Measurements from ENCODE around the gene ZNF213. TPM values are rescaled to one million over a fixed set of nuclear protein-coding genes. Genes with fewer than 3 reads are reported as not detected.

ZNF213 gene
- total RNA-seq, 1 donor from 2014 or later, result 10.6 TPM

GRCh38 chr16:3187798-3188674, 53.2 kb downstream of the ZNF213 start, which contains the start of gene OR1F1:
Gene OR1F1 (plus strand): TSS chr16:3188204.
- H3K9me3 Mint-ChIP-seq, result peaks cover 26% of the 10 kb centered on the region
- H3K4me1 Mint-ChIP-seq, result peaks cover 38% of the 10 kb centered on the region
- intact Hi-C loops (cut with micrococcal nuclease), result loop anchor here (1.0 kb wide), 1 partner anchor 36 kb away; no protein-coding TSS in a partner anchor
- peaks cover 58% of the 10 kb centered on the region for H3K27me3 Mint-ChIP-seq
- peak; percentile 87 for DNase-seq
- peaks cover 8% of the 10 kb centered on the region for H3K36me3 Mint-ChIP-seq (ENCODE audit: low read depth)
- peak within 1 kb of the TSS; percentile 79 for H3K27ac Mint-ChIP-seq
- H3K4me3 Mint-ChIP-seq, result peak within 1 kb of the TSS; percentile 70

GRCh38 chr16:3188675-3188924, 53.8 kb downstream of the ZNF213 start:
- Mint-ChIP-seq H3K27me3 (peaks cover 53% of the 10 kb centered on the region), H3K4me1 (peaks cover 34% of the 10 kb centered on the region), H3K9me3 (peaks cover 25% of the 10 kb centered on the region), H3K36me3 (ENCODE audit: low read depth) (peaks cover 8% of the 10 kb centered on the region), H3K4me3 (peak overlapping the region; percentile 66), H3K27ac (no peak overlapping the region)
- intact Hi-C loops (cut with micrococcal nuclease), result no loop called here
- DNase-seq, result no peak

GRCh38 chr16:3188925-3189825, 54.3 kb downstream of the ZNF213 start:
- intact Hi-C loops (cut with micrococcal nuclease), result no loop called here
- DNase-seq, result peak; percentile 78
- Mint-ChIP-seq H3K4me3 (peak overlapping the region; percentile 66), H3K36me3 (ENCODE audit: low read depth) (peaks cover 6% of the 10 kb centered on the region), H3K27me3 (peaks cover 47% of the 10 kb centered on the region), H3K27ac (peak overlapping the region; percentile 66), H3K4me1 (peaks cover 29% of the 10 kb centered on the region), H3K9me3 (peaks cover 24% of the 10 kb centered on the region)

- peaks cover 3% of the 10 kb centered on the region for H3K36me3 Mint-ChIP-seq (ENCODE audit: low read depth)
- H3K27ac Mint-ChIP-seq, result peak overlapping the region; percentile 72
- H3K27me3 Mint-ChIP-seq, result peaks cover 43% of the 10 kb centered on the region
- peak; percentile 60 for DNase-seq
- peaks cover 27% of the 10 kb centered on the region for H3K4me1 Mint-ChIP-seq
- intact Hi-C loops (cut with micrococcal nuclease), result loop anchor here (10.0 kb wide), 1 partner anchor 115 kb away; the partner anchor contains the start of genes TIGD7 and ZNF75A
- H3K4me3 Mint-ChIP-seq, result peak overlapping the region; percentile 66
- H3K9me3 Mint-ChIP-seq, result peaks cover 23% of the 10 kb centered on the region
These were observed 55.0 kb downstream of the ZNF213 start for GRCh38 chr16:3189869-3190268.

GRCh38 chr16:3190949-3191353, 56.1 kb downstream of the ZNF213 start:
- peaks cover 27% of the 10 kb centered on the region for H3K4me1 Mint-ChIP-seq
- peaks cover 3% of the 10 kb centered on the region for H3K36me3 Mint-ChIP-seq (ENCODE audit: low read depth)
- intact Hi-C loops (cut with micrococcal nuclease), result loop anchor here (10.0 kb wide), 1 partner anchor 114 kb away; the partner anchor contains the start of genes TIGD7 and ZNF75A
- DNase-seq, result peak; percentile 69
- H3K4me3 Mint-ChIP-seq, result peak overlapping the region; percentile 50
- H3K27me3 Mint-ChIP-seq, result peaks cover 42% of the 10 kb centered on the region
- H3K9me3 Mint-ChIP-seq, result peaks cover 23% of the 10 kb centered on the region
- H3K27ac Mint-ChIP-seq, result peak overlapping the region; percentile 39

Other genes with a start within 250 kb of the ZNF213 start
- 63.9 and 64.5 TPM in 2 replicates for gene FLYWCH1, start 223.1 kb upstream of the ZNF213 start, total RNA-seq
- 0.17 and 0.28 TPM in 2 replicates for gene KREMEN2, start 170.8 kb upstream of the ZNF213 start, total RNA-seq
- gene PAQR4, start 165.7 kb upstream of the ZNF213 start, total RNA-seq, result 41.0 and 43.3 TPM in 2 replicates
- 152 TPM in 2 replicates for gene PKMYT1, start 154.6 kb upstream of the ZNF213 start, total RNA-seq
- gene CLDN9, start 122.1 kb upstream of the ZNF213 start, total RNA-seq, result not detected in 2 replicates
- not detected in 2 replicates for gene CLDN6, start 116.8 kb upstream of the ZNF213 start, total RNA-seq
- 7.3 TPM in 2 replicates for gene TNFRSF12A, start 114.7 kb upstream of the ZNF213 start, total RNA-seq
- 29.4 TPM in 2 replicates for gene HCFC1R1, start 111.1 kb upstream of the ZNF213 start, total RNA-seq
- gene THOC6, start 111.0 kb upstream of the ZNF213 start, total RNA-seq, result 55.3 and 57.0 TPM in 2 replicates
- 0.43 and 0.63 TPM in 2 replicates for gene BICDL2, start 98.1 kb upstream of the ZNF213 start, total RNA-seq
- gene MMP25, start 88.5 kb upstream of the ZNF213 start, total RNA-seq, result 8.1 and 10.2 TPM in 2 replicates
- gene IL32, start 69.4 kb upstream of the ZNF213 start, total RNA-seq, result 918 and 934 TPM in 2 replicates
- gene ZSCAN10, start 35.7 kb upstream of the ZNF213 start, total RNA-seq, result not detected in 2 replicates
- gene ZNF205, start 22.4 kb upstream of the ZNF213 start, total RNA-seq, result 0.21 and 0.47 TPM in 2 replicates
- not detected in 2 replicates for gene OR1F1, start 53.2 kb downstream of the ZNF213 start, total RNA-seq
- gene ZNF200, start 100.1 kb downstream of the ZNF213 start, total RNA-seq, result 13.1 and 13.4 TPM in 2 replicates
- gene MEFV, start 121.6 kb downstream of the ZNF213 start, total RNA-seq, result not detected in 2 replicates
- 27.0 and 31.3 TPM in 2 replicates for gene ZNF263, start 148.5 kb downstream of the ZNF213 start, total RNA-seq
- 2.3 and 3.2 TPM in 2 replicates for gene TIGD7, start 170.4 kb downstream of the ZNF213 start, total RNA-seq
- 26.5 and 33.5 TPM in 2 replicates for gene ZNF75A, start 170.5 kb downstream of the ZNF213 start, total RNA-seq
- gene OR2C1, start 220.9 kb downstream of the ZNF213 start, total RNA-seq, result not detected in 2 replicates